Measurements from ENCODE around the gene DYNC2I2.
"Not testable (repeated sequence)": the region's sequence is repeated elsewhere in the genome, so short reads cannot be mapped to it uniquely, and the experiment has no call there.

DYNC2I2 gene

GRCh38 chr9:128656416-128657343 is at the start of gene DYNC2I2:
DYNC2I2 (minus strand) TSS chr9:128656847; CDS start chr9:128656726, 121 bp downstream.
- peak; percentile 97 to 98 for DNase-seq
- peak; percentile 77 for TF ChIP-seq POLR2A (IDR thresholded peaks at IDR 0.05; ENCODE audit: low read length)
- no peak for TF ChIP-seq GATA1 (IDR thresholded peaks at IDR 0.05; ENCODE audit: low read depth, low read length)

- no peak for DNase-seq
- TF ChIP-seq POLR2A (IDR thresholded peaks at IDR 0.05; ENCODE audit: low read length) (no peak), GATA1 (IDR thresholded peaks at IDR 0.05; ENCODE audit: low read depth, low read length) (no peak)
Observed at GRCh38 chr9:128706045-128706444, 49.4 kb upstream of the DYNC2I2 start.

GRCh38 chr9:128705051-128705965 is 48.7 kb upstream of the DYNC2I2 start:
- no peak for TF ChIP-seq POLR2A (IDR thresholded peaks at IDR 0.05; ENCODE audit: low read length)
- no peak for TF ChIP-seq GATA1 (IDR thresholded peaks at IDR 0.05; ENCODE audit: low read depth, low read length)

GRCh38 chr9:128704356-128704670 is 47.7 kb upstream of the DYNC2I2 start:
- no peak for TF ChIP-seq POLR2A (IDR thresholded peaks at IDR 0.05; ENCODE audit: low read length)
- TF ChIP-seq GATA1 (IDR thresholded peaks at IDR 0.05; ENCODE audit: low read depth, low read length) = no peak
- no peak for DNase-seq

More at GRCh38 chr9:128705051-128705965, 48.7 kb upstream of the DYNC2I2 start:
- DNase-seq = no peak

GRCh38 chr9:128703616-128704355 is 47.1 kb upstream of the DYNC2I2 start:
- TF ChIP-seq GATA1 (IDR thresholded peaks at IDR 0.05; ENCODE audit: low read depth, low read length) (no peak), POLR2A (IDR thresholded peaks at IDR 0.05; ENCODE audit: low read length) (no peak)
- no peak for DNase-seq

GRCh38 chr9:128702949-128703615 is 46.4 kb upstream of the DYNC2I2 start:
- TF ChIP-seq POLR2A (IDR thresholded peaks at IDR 0.05; ENCODE audit: low read length) = no peak
- no peak for TF ChIP-seq GATA1 (IDR thresholded peaks at IDR 0.05; ENCODE audit: low read depth, low read length)
- DNase-seq = peak; percentile 53 to 62

GRCh38 chr9:128702445-128702948 is 45.9 kb upstream of the DYNC2I2 start, which contains the start of gene PKN3:
PKN3 (plus strand) TSS chr9:128702503; CDS start chr9:128702916, 413 bp downstream.
- TF ChIP-seq POLR2A (IDR thresholded peaks at IDR 0.05; ENCODE audit: low read length) (peak; percentile 38), GATA1 (IDR thresholded peaks at IDR 0.05; ENCODE audit: low read depth, low read length) (no peak)

GRCh38 chr9:128701227-128701854 is 44.7 kb upstream of the DYNC2I2 start:
- TF ChIP-seq GATA1 (IDR thresholded peaks at IDR 0.05; ENCODE audit: low read depth, low read length) (no peak), POLR2A (IDR thresholded peaks at IDR 0.05; ENCODE audit: low read length) (no peak)
- DNase-seq = no peak

More at GRCh38 chr9:128702445-128702948, 45.9 kb upstream of the DYNC2I2 start, which contains the start of gene PKN3:
- DNase-seq = peak; percentile 87 to 93

- not testable (repeated sequence) for DNase-seq
Observed at GRCh38 chr9:128699096-128699795, 42.6 kb upstream of the DYNC2I2 start.

- TF ChIP-seq POLR2A (IDR thresholded peaks at IDR 0.05; ENCODE audit: low read length) (no peak), GATA1 (IDR thresholded peaks at IDR 0.05; ENCODE audit: low read depth, low read length) (no peak)
- DNase-seq = no peak
Observed at GRCh38 chr9:128696923-128697707, 40.5 kb upstream of the DYNC2I2 start.

GRCh38 chr9:128694344-128694743 is 37.7 kb upstream of the DYNC2I2 start:
- no peak for TF ChIP-seq POLR2A (IDR thresholded peaks at IDR 0.05; ENCODE audit: low read length)
- TF ChIP-seq GATA1 (IDR thresholded peaks at IDR 0.05; ENCODE audit: low read depth, low read length) = no peak
- no peak for DNase-seq

- DNase-seq = not testable (repeated sequence)
Observed at GRCh38 chr9:128693738-128694137, 37.1 kb upstream of the DYNC2I2 start.
